ENCODE measurements around the gene MICAL1.

DNA sequence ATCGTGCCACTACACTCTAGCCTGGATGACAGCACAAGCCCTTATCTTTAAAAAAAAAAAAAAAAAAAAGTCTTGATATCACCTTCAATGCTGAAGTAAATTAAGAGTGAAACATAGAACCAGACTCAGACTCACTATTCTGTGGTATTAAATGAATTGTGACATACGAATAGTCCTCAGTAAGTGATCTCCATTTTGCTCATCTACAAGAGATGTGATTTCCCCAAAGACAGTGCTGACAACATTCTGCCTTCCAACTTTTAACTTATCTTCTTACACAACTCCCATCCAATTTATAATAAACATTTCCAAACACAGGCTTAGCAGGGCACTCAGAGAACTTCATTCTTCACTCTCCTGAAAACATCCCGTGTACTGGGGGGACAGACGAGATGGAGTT lies 19.4 kb upstream of the MICAL1 start:
- TF ChIP-seq POLR2A (IDR thresholded peaks at IDR 0.05) (no peak), CTCF (IDR thresholded peaks at IDR 0.05) (no peak), POLR2AphosphoS5 (IDR thresholded peaks at IDR 0.05) (no peak), EP300 (IDR thresholded peaks at IDR 0.05) (no peak)
